Measurements from ENCODE around the gene NFAM1. TPM values are rescaled to one million over a fixed set of nuclear protein-coding genes. Genes with fewer than 3 reads are reported as not detected.

NFAM1 gene
- total RNA-seq, 4 donors from 2014 or later, result 0.11 to 1.9 (median 0.99) TPM

DNA sequence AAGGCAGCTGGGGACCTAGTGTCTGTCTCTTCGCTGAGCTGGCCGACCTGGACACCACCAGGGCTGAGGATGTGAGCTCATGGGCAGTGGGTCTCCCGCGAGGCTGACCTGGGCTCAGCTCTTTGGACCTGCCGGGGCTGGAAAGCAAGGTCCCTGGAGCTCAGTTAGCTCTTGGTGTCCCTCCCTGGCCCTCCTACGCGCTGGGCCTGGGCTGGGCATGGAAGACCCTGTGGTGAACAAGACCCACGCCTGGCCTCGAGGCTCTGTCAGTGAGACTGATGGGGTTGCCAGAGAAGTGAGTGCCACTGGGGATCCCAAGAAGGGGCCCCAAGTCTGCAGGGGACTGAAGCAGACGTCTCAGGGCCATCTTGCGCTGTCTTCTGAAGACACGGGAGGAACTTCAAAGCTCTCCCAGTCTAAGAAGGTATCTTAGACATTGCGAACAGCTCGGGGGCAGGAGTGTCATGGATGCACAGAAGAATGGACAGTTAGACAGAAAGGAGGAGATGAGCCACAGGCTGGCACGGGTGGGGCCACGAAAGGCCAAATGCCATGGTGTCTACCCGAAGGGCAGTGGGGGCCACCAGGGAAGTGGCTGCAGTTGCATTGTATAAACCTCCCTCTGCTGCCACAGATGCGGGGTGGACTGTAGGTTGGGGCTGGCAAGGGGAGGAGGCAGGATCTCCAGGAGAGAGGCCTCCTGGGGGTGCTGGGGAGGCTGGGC is 31.2 kb downstream of the NFAM1 start:
- Histone ChIP-seq H3K27ac (no peak overlapping the region), H3K36me3 (no peaks in the 10 kb centered on the region), H3K9me3 (no peaks in the 10 kb centered on the region), H3K4me1 (peaks cover 0 to 29% (median 4%) of the 10 kb centered on the region in 3 donors), H3K4me3 (no peak overlapping the region), H3K27me3 (peaks cover 0 to 3% (median 0%) of the 10 kb centered on the region in 4 donors)
- TF ChIP-seq, protein P1, sequence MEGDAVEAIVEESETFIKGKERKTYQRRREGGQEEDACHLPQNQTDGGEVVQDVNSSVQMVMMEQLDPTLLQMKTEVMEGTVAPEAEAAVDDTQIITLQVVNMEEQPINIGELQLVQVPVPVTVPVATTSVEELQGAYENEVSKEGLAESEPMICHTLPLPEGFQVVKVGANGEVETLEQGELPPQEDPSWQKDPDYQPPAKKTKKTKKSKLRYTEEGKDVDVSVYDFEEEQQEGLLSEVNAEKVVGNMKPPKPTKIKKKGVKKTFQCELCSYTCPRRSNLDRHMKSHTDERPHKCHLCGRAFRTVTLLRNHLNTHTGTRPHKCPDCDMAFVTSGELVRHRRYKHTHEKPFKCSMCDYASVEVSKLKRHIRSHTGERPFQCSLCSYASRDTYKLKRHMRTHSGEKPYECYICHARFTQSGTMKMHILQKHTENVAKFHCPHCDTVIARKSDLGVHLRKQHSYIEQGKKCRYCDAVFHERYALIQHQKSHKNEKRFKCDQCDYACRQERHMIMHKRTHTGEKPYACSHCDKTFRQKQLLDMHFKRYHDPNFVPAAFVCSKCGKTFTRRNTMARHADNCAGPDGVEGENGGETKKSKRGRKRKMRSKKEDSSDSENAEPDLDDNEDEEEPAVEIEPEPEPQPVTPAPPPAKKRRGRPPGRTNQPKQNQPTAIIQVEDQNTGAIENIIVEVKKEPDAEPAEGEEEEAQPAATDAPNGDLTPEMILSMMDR (IDR thresholded peaks at IDR 0.05), result no peak
- TF ChIP-seq POLR2A (IDR thresholded peaks at IDR 0.05), result no peak
- intact Hi-C loops (cut with DNase I), result no loop called here
- no peak for DNase-seq
- WGBS, 2 donors, result 76 to 87% methylated on average over 9 to 10 of the region's 18 CpGs

DNA sequence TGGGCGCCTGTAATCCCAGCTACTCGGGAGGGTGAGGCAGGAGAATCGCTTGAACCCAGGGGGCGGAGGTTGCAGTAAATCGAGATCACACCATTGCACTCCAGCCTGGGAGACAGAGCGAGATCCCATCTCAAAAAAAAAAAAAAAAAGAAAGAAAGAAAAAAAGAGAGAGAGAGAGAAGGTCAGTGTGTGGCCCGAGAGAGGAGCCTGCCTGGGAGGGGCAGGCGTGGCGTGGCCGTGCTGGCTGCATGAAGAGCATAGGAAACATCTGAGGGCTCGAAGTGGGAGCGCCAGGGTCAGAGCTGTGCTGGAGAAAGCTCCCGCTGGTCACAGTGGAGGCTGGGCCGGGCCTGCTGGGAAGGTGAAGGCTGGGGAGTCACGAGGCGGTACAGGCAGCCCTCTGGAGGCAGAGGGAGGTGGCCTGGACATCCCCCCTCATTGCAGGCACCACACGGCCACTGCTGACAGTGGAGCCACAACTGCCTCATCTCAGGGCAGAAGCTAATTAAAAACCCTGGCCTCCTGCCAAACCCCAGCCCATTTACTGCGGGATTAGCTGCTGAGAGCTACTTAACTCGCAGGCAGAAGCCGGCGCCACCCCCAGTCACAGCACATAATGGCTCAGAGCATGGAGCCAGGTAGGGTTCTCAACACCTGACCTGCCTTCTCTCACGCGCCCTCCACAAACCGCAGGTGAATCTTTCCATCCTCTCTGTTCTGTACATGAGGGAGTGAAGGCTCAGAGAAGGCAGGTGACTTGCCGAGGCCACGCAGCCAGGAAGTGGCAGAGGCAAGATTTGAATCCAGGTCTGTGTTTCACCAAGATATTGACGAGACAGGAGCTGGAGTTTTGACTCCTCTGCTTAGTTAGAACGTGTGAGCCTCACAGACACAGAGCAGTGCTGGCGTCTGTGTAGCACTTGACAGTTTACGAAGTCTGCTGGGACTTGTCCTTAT is 32.6 kb downstream of the NFAM1 start:
- no peaks in the 10 kb centered on the region for H3K9me3 ChIP-seq

DNA sequence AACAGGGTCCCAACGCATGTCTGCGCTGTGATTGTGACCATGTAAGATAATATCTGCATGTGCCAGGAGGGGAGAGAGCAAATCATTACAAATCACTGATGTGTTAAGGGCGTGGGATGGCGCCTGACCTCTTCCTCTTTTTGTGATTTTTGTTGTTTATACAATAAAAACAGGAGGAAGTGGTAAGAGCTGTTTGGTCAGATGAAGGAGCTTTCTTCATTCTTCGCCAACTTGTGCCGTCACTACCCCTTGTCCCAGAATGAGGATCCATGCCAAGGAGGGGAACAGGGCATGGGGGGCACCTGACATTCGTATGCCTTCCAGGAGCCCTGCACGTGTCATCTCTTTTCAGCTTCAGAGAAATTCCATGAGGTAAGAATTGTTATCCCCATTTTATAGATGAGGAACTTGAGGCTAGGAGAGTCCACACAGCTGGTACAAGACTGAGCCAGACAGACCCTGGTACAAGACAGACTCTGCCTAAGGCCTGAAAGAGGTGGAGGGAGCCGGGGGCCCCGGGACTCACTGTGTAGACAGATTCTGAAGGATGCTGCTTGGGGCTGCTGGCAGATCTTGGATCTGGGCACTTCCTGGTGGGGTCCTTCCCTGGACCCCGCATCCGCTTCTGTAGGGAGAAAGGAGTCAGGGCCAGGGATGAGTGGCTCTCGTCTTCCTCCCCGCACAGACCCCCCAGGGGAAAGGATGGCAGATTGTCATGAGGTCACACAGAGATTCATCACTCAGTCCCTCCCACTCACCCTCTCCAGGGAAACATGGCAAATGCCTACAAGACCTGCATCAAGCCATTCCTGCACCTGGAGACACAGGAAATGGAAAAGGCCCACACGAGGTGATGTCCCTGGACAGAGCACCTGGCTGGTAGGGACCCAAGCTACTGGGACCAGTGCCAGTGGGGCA is 34.6 kb downstream of the NFAM1 start:
- TF ChIP-seq POLR2A (IDR thresholded peaks at IDR 0.05), result no peak
- TF ChIP-seq, protein P1 (IDR thresholded peaks at IDR 0.05), result no peak
- Histone ChIP-seq H3K4me3 (no peak overlapping the region), H3K27me3 (no peaks in the 10 kb centered on the region), H3K27ac (peak overlapping the region in 3 of 4 donors; percentile 30 to 80 (median 61)), H3K36me3 (no peaks in the 10 kb centered on the region), H3K9me3 (no peaks in the 10 kb centered on the region), H3K4me1 (peaks cover 0 to 29% (median 4%) of the 10 kb centered on the region in 3 donors)
- DNase-seq, result no peak
- WGBS, 2 donors, result 60 to 64% methylated on average over 8 to 12 of the region's 15 CpGs
- intact Hi-C loops (cut with DNase I), result no loop called here

More for the DNA sequence above, 32.6 kb downstream of the NFAM1 start:
- Histone ChIP-seq H3K4me1 (peaks cover 0 to 29% (median 4%) of the 10 kb centered on the region in 3 donors), H3K36me3 (no peaks in the 10 kb centered on the region), H3K4me3 (no peak overlapping the region), H3K27me3 (no peaks in the 10 kb centered on the region), H3K27ac (no peak overlapping the region)
- no peak for DNase-seq
- no peak for TF ChIP-seq POLR2A (IDR thresholded peaks at IDR 0.05)
- TF ChIP-seq, protein P1 (IDR thresholded peaks at IDR 0.05), result no peak
- intact Hi-C loops (cut with DNase I), result no loop called here
- WGBS, 2 donors, result 56 to 75% methylated on average over 22 to 25 of the region's 30 CpGs

DNA sequence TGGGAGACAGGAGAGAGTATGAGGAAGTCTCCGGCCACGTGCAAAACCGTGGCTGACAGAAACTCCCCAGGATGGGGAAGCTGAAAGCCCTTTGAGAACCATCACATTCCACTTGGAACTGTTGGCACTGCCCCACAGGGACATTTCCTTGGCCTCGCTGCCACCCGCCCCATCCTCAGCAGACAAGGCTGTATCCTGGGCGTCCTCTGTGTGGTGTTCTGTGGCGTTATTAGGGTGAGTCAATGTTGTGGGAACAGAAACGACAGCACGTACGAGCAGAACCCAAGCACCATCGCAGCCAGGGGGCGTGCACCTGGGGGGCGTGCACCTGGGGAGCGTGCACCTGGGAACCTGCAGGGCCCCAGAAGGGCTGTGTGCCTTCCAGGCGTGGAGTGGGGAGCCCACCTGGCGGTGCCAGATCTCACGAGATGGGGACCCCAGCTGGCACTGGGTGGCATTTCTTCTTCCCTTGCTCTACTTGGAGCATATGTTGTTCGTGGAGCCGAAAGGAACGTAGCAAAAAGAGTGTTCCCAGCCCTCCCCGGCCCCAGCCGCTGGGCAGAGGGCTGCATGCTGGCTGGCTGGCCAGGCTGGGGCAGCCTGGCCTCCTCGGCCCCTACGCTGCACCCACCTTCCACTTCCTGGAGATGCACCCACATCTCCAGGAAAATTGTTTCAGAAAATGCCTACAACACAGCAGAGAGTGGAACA is 35.4 kb downstream of the NFAM1 start:
- H3K9me3 ChIP-seq, result no peaks in the 10 kb centered on the region
- H3K27ac ChIP-seq, result peak overlapping the region in 3 of 4 donors; percentile 9 to 80 (median 61)
- TF ChIP-seq POLR2A (IDR thresholded peaks at IDR 0.05), result no peak
- TF ChIP-seq, protein P1 (IDR thresholded peaks at IDR 0.05), result peak in 3 of 6 experiments; percentile 24 to 43 (median 31)
- H3K4me1 ChIP-seq, result peaks cover 0 to 27% (median 4%) of the 10 kb centered on the region in 3 donors
- no peak for DNase-seq
- no peaks in the 10 kb centered on the region for H3K27me3 ChIP-seq
- H3K36me3 ChIP-seq, result no peaks in the 10 kb centered on the region
- intact Hi-C loops (cut with DNase I), result no loop called here
- 34 to 49% methylated on average over 5 to 8 of the region's 24 CpGs for WGBS, 2 donors
- H3K4me3 ChIP-seq, result no peak overlapping the region
